ENCODE results near the gene SPRR5. TPM values are rescaled to one million over a fixed set of nuclear protein-coding genes. Genes with fewer than 3 reads are reported as not detected.

SPRR5 gene
- total RNA-seq: not detected
- long read RNA-seq: 0 reads

GRCh38 chr1:152946651-152947256 is at the start of gene SPRR5:
Gene SPRR5, plus strand, starts transcription at chr1:152947206. Its CDS starts 1,349 bp downstream, at chr1:152948555.
- no peak for ATAC-seq
- no peak for DNase-seq
- intact Hi-C loops (cut with DNase I, micrococcal nuclease): no loop called here

GRCh38 chr1:152899027-152899426 is 48.0 kb upstream of the SPRR5 start:
- DNase-seq (no peak), ATAC-seq (no peak)
- intact Hi-C loops (cut with DNase I, micrococcal nuclease): no loop called here

GRCh38 chr1:152899883-152900282 is 47.1 kb upstream of the SPRR5 start:
- intact Hi-C loops (cut with DNase I, micrococcal nuclease): no loop called here
- ATAC-seq (no peak), DNase-seq (no peak)

GRCh38 chr1:152901631-152902030 is 45.4 kb upstream of the SPRR5 start:
- DNase-seq (no peak), ATAC-seq (no peak)
- intact Hi-C loops (cut with DNase I, micrococcal nuclease): no loop called here

- intact Hi-C loops (cut with DNase I, micrococcal nuclease): no loop called here
- ATAC-seq (no peak), DNase-seq (no peak)
Measured at GRCh38 chr1:152902636-152903035, 44.4 kb upstream of the SPRR5 start.

- ATAC-seq (no peak), DNase-seq (no peak)
- intact Hi-C loops (cut with DNase I, micrococcal nuclease): no loop called here
Measured at GRCh38 chr1:152904688-152905440, 42.1 kb upstream of the SPRR5 start.

GRCh38 chr1:152906023-152906565 is 40.9 kb upstream of the SPRR5 start:
- ATAC-seq: no peak
- intact Hi-C loops (cut with DNase I, micrococcal nuclease): no loop called here
- no peak for DNase-seq

GRCh38 chr1:152907686-152908601 is 39.1 kb upstream of the SPRR5 start, which contains the start of gene IVL:
Gene IVL, plus strand, starts transcription at chr1:152908546. Its CDS starts 1,252 bp downstream, at chr1:152909798.
- DNase-seq (no peak), ATAC-seq (no peak)
- intact Hi-C loops (cut with DNase I, micrococcal nuclease): no loop called here

- DNase-seq: no peak
- intact Hi-C loops (cut with DNase I, micrococcal nuclease): no loop called here
- no peak for ATAC-seq
Measured at GRCh38 chr1:152909206-152909605, 37.8 kb upstream of the SPRR5 start.

- DNase-seq (no peak), ATAC-seq (no peak)
- intact Hi-C loops (cut with DNase I, micrococcal nuclease): no loop called here
Measured at GRCh38 chr1:152912471-152912870, 34.5 kb upstream of the SPRR5 start.

- no peak for ATAC-seq
- intact Hi-C loops (cut with DNase I, micrococcal nuclease): no loop called here
- DNase-seq: no peak
Measured at GRCh38 chr1:152912900-152913299, 34.1 kb upstream of the SPRR5 start.

- intact Hi-C loops (cut with DNase I, micrococcal nuclease): no loop called here
- ATAC-seq: no peak
- no peak for DNase-seq
Measured at GRCh38 chr1:152917794-152918193, 29.2 kb upstream of the SPRR5 start.

GRCh38 chr1:152919071-152919470 is 27.9 kb upstream of the SPRR5 start:
- no peak for DNase-seq
- intact Hi-C loops (cut with DNase I, micrococcal nuclease): no loop called here

GRCh38 chr1:152924191-152924590 is 22.8 kb upstream of the SPRR5 start:
- ATAC-seq: no peak

More at GRCh38 chr1:152919071-152919470, 27.9 kb upstream of the SPRR5 start:
- ATAC-seq: no peak

GRCh38 chr1:152926091-152926490 is 20.9 kb upstream of the SPRR5 start:
- intact Hi-C loops (cut with DNase I, micrococcal nuclease): no loop called here
- ATAC-seq: no peak

More at GRCh38 chr1:152924191-152924590, 22.8 kb upstream of the SPRR5 start:
- intact Hi-C loops (cut with DNase I, micrococcal nuclease): no loop called here
- no peak for DNase-seq

GRCh38 chr1:152928671-152929070 is 18.3 kb upstream of the SPRR5 start:
- intact Hi-C loops (cut with DNase I, micrococcal nuclease): no loop called here
- ATAC-seq (no peak), DNase-seq (no peak)

More at GRCh38 chr1:152926091-152926490, 20.9 kb upstream of the SPRR5 start:
- no peak for DNase-seq

GRCh38 chr1:152932170-152932811 is 14.7 kb upstream of the SPRR5 start:
- intact Hi-C loops (cut with DNase I, micrococcal nuclease): no loop called here
- DNase-seq (no peak), ATAC-seq (no peak)

- no peak for DNase-seq
- ATAC-seq: no peak
- intact Hi-C loops (cut with DNase I, micrococcal nuclease): no loop called here
Measured at GRCh38 chr1:152933196-152933595, 13.8 kb upstream of the SPRR5 start.

- ATAC-seq: no peak
- intact Hi-C loops (cut with DNase I, micrococcal nuclease): no loop called here
- DNase-seq: no peak
Measured at GRCh38 chr1:152940614-152941013, 6.4 kb upstream of the SPRR5 start.
